Mesodermal cell (in vitro differentiated cells): ENCODE measurements around the gene FRMD4A.

Experiments used
- H3K27ac ChIP-seq: 2 replicates; pipeline ENCODE4 v1.7.0; 2013; ENCODE audit warnings: mild to moderate bottlenecking, low read depth, low read length, moderate library complexity; ENCODE audit not compliant: severe bottlenecking
- H3K36me3 ChIP-seq: 2 replicates; pipeline ENCODE4 v1.7.1; 2013; ENCODE audit warnings: mild to moderate bottlenecking, low read length, moderate library complexity; ENCODE audit not compliant: control insufficient read depth, insufficient read depth
- H3K4me1 ChIP-seq: one replicate; pipeline ENCODE4 v1.7.1; 2013; ENCODE audit warnings: mild to moderate bottlenecking, low read length; ENCODE audit not compliant: insufficient read depth, control insufficient read depth, poor library complexity, severe bottlenecking
- H3K4me3 ChIP-seq: 2 replicates; pipeline ENCODE4 v1.7.0; 2013; ENCODE audit warnings: low read length, control low read depth, mild to moderate bottlenecking; ENCODE audit not compliant: insufficient read depth, poor library complexity, severe bottlenecking; ENCODE audit errors: extremely low read depth
- H3K9me3 ChIP-seq: 2 replicates; pipeline ENCODE4 v1.7.1; 2013; ENCODE audit warnings: mild to moderate bottlenecking, low read length, moderate library complexity; ENCODE audit not compliant: control insufficient read depth
- WGBS, 2 experiments: methylation state at CpG; one replicate each; pipeline ENCODE4 v1.1.5; 2013; ENCODE audit warnings: missing lambda C conversion rate in 2 of 2; ENCODE audit not compliant: insufficient coverage in 2 of 2; 5-methylcytosine and 5-hydroxymethylcytosine counted together

Gene FRMD4A

DNA sequence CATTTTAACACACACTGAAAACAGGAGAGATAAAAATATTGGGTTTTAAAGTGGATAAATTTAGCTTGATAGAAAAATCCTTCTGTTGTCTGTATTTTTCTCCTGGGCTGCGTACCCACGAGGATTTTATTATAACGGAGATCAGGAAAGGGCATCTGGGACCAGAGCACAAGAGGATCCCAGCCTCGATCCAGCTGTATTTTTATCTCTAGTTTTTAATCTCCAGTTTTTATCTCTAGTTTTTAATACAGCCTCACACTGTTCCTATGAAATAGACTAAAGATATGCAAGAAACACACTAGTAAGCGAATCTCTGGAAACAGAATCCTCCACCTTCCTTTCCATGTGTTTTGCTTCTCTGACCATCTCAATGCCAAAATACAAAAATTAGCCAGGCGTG, 295.2 kb downstream of the FRMD4A start:
- Histone ChIP-seq H3K4me1 (no peaks in the 10 kb centered on the region), H3K36me3 (no peaks in the 10 kb centered on the region), H3K9me3 (no peaks in the 10 kb centered on the region), H3K4me3 (no peak overlapping the region), H3K27ac (no peak overlapping the region)
- WGBS, 2 experiments, result 93 to 97% methylated on average over 5 of the region's 6 CpGs

DNA sequence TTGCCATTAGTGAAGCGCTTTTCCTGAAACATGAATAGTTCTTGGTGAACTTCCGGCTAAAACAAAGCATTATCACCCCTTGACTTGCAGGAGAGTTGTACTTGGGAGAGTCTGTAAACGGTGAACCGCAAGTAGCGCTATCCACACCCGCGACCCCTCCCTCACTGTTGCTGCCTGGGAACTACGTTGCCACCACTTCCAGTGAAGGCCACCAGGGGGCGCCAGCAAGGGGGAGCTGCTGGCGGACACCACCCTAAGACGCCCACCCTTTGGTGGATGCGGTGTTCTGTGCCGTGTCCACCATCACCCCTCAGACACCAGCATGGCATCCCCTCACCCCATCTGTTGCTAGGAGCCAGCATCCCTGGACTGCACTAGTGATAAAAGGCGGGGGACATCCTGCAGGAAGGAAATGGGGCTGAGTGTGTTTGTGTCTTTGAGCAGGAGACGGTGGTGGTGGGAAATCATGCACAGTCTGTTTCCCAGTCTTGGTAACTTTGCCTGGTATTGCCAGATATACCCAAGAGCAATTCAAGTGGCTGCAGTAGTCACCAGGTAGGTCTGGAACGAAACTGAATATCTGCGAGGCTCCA, 298.2 kb downstream of the FRMD4A start:
- Histone ChIP-seq H3K36me3 (no peaks in the 10 kb centered on the region), H3K4me3 (no peak overlapping the region), H3K4me1 (no peaks in the 10 kb centered on the region), H3K9me3 (no peaks in the 10 kb centered on the region), H3K27ac (no peak overlapping the region)
- 43 to 47% methylated on average over 13 to 14 of the region's 17 CpGs for WGBS, 2 experiments

DNA sequence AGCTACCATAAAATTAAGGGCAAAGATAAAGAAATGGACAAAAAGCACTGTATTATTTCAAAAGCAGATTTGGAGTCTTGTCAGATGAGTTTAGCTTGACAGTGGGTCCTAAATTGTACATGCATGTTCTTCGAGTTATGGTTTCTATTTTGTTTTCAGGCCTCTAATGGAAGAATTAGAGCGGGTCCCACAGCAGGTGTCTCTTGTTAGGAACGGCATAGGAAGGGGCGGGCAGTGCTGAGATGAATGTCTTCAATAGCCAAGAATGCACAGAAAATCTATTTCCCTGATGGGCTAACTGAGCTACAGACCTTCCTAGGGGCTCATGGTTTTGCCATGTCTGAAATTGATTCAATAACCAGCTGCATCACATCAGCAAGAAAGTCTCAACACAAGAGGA, 304.4 kb downstream of the FRMD4A start:
- Histone ChIP-seq H3K36me3 (no peaks in the 10 kb centered on the region), H3K9me3 (no peaks in the 10 kb centered on the region), H3K4me1 (no peaks in the 10 kb centered on the region), H3K4me3 (no peak overlapping the region), H3K27ac (no peak overlapping the region)
- 81 to 89% methylated on average over 3 to 4 of the region's 4 CpGs for WGBS, 2 experiments

DNA sequence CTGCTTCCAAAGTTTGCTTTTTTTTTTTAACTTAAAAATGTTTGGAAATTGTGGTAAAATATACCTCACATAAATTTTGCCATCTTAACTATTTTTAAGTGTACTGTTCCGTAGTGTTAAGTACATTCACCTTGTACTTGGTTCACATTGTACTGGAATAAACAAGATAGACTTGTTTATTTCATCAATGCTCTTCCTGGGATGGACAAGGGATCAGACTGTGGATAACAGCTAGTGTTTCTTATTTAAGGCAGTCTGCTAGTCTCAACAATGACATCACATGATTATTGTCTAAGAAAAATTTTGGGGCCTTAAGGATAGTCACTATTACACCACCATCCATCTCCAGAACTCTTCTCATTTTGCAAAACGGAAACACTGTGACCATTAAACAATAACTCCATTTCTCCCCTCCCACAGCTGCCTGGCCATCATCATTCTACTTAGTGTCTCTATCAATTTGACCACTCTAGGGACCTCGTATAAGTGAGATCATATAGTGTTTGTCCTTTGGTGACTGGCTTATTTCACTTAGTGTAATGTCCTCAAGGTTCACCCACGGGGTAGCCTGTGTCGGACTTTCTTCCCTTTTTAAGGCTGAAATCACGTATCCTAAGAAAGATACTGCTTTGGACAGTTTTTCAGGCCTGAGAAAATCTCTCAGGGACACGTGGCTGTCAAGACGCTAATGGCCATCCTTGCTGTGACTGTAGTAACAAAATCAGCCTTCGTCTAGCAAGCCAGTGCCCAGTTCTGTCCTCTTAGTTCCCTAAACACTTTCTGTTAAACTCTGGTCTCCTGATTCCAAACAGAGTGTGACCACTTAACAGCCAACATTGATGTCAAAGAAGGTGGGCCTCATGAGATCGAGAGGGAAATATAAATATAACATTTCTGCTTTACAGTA, 305.2 kb downstream of the FRMD4A start:
- 97 to 98% methylated on average over 6 to 8 of the region's 10 CpGs for WGBS, 2 experiments
- no peak overlapping the region for H3K27ac ChIP-seq

DNA sequence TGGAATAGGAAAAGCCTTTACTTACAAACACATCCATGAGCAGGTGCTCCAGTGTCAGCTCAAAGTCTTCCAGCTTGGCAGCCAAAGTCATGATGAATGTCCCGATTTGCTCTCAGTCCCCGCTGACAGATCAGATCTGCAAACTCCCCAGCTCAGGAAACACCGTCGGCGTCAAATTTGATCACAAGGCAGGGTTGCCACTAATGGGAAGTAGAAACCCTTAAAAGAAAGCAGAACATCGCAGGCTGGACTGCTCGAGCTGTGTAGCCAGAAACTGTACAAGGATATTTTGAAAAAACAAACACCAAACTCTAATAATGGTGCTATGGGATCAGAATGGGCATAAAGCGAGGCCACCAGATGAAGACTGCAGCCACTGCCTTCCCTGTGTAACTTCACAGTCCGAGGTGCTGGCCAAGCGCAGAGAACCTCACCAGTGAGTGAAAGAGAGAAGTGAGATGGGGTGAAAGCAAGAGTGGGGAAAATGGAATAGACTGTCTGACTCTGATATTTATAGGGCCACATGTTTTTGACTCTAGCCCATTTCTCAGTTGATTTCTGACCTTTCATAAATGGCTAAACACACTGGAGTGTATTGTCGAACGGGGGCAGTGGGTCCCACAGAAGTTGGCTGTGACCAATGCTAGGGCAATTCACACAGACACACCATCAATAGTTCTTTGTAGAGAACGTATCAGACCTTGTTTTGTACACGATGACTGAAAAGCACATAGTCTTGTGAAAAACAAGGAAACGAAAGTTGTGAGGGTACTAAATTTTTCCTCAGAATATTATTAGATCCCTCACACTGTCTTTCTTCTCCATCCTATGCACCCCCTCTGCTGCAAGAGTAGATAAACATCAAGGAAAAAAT, 306.2 kb downstream of the FRMD4A start:
- H3K27ac ChIP-seq, result peak overlapping the region; percentile 25
- no peaks in the 10 kb centered on the region for H3K36me3 ChIP-seq
- no peaks in the 10 kb centered on the region for H3K4me1 ChIP-seq
- 95 to 100% methylated on average over 9 to 10 of the region's 15 CpGs for WGBS, 2 experiments
- H3K9me3 ChIP-seq, result no peaks in the 10 kb centered on the region
- no peak overlapping the region for H3K4me3 ChIP-seq

More for the DNA sequence above, 305.2 kb downstream of the FRMD4A start:
- H3K36me3 ChIP-seq, result no peaks in the 10 kb centered on the region
- H3K4me3 ChIP-seq, result no peak overlapping the region
- no peaks in the 10 kb centered on the region for H3K4me1 ChIP-seq
- no peaks in the 10 kb centered on the region for H3K9me3 ChIP-seq

DNA sequence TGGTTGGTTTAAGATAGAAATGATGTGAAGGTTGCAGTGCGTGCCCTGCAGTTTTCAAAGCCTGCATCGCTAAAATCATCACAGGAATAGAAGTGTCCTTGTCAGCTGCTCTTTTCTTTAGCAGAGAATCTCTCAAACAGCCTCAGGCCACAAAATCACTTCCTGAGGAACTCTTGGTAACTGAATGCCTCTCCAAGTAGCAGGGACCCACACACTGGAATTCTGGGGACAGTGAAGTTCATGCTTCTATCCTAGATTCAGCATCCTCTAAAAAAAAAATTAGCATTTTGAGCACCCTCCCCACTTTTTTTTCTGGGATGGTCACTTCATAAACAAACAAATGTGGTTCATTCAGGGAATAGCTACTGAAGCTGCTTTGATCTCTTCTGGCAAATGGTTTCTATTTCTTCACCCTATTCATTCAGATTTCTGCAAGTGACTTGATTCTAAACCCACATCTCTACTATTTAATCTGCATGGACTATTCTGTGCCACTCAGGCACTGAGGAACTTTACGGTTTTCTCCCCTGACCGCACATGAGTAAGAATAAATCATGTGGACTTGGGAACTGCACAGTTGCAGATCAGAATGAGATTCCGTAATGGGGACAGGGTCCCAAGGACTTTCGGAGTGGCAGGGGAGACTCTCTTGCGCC, 306.9 kb downstream of the FRMD4A start:
- 94 to 95% methylated on average over 5 to 7 of the region's 7 CpGs for WGBS, 2 experiments
- no peak overlapping the region for H3K4me3 ChIP-seq

DNA sequence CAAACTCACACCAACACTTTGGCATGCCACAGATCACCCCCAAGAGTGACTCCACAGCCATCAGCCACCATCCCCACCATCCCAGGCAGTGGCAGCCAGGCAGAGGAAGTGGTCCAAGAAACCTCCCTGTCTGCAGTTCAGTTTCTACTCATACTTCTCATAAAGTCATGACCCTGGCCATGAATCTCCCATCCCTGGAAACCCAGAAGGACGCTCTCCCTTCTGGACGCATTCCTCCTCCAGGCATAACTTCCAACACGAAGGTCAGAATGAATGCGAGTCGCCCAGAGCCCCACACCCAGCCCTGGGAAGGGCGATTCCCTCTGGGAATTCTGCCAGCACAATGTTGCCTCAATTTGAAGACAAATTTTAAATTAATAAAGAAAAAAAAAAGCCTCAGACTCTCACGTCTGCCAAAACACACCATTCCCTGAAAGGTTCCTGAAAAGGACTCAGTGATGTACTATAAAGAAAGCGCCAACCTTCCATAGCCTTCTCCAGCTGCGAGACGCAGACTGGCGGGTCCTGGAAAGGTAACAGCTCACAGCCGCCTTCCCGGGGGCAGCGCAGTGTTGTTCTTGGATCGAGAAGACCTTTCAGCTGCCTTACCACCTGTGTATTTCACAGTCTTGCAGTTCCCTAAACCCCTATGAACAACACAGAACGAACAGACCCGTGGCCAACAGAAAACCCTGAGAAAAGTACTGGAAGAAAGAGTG, 307.6 kb downstream of the FRMD4A start:
- no peaks in the 10 kb centered on the region for H3K9me3 ChIP-seq
- H3K27ac ChIP-seq, result peak overlapping the region; percentile 0

More for the DNA sequence above, 306.9 kb downstream of the FRMD4A start:
- H3K27ac ChIP-seq, result peak overlapping the region; percentile 25
- H3K9me3 ChIP-seq, result no peaks in the 10 kb centered on the region
- H3K36me3 ChIP-seq, result no peaks in the 10 kb centered on the region
- no peaks in the 10 kb centered on the region for H3K4me1 ChIP-seq

DNA sequence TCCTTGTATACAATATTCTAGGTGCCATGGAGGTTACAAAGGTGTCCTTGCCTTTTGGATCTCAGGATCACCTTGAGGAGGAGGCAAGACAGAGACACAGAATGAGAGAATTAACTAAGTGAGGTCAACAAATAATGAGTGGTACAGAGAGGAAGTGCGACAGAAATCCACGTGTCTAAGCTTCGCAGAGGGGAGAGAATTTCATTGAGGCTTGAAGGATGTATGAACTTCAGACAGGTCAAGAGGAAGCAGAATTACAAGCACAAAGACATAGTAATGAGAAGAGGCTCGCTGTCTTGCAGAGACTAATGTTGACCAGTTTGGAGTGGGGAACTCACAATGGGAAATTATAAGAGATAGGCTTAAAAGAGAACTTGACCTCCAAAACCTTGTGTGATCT, 308.7 kb downstream of the FRMD4A start:
- Histone ChIP-seq H3K9me3 (no peaks in the 10 kb centered on the region), H3K27ac (no peak overlapping the region), H3K4me3 (no peak overlapping the region), H3K4me1 (no peaks in the 10 kb centered on the region), H3K36me3 (no peaks in the 10 kb centered on the region)
- WGBS, 2 experiments, result 72 to 75% methylated on average over 4 of the region's 4 CpGs

More for the DNA sequence above, 307.6 kb downstream of the FRMD4A start:
- Histone ChIP-seq H3K36me3 (no peaks in the 10 kb centered on the region), H3K4me3 (no peak overlapping the region), H3K4me1 (no peaks in the 10 kb centered on the region)
- 81 to 90% methylated on average over 3 to 12 of the region's 17 CpGs for WGBS, 2 experiments

DNA sequence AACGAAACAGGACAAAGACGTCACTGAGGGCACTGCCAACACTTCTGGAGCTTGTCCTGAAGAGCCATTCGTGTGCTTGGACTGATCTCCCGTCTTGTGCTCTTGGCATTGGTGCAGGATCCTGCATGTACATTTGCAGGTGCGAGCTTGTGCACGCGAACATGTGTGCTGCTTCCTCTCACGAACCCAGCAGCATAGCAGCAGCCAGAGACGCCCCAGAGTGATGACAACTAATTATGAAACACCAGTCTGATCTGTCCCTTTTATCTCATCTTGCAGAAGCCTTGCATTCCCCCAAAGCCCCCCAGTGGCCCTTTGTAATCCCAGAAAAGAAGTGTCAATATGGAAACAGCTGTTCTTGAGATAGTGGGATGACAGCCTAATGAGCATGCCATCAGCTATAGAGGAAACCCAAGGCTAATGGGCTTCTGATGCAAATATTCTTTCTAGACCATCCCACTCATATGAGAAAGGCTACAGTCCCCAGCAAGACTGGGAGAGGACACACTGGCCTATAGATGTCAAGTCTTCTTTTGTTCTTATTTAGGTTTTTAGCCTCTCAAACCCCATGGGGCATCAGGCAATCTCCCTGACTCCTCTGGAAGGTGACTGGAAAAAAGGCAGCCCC, 310.6 kb downstream of the FRMD4A start:
- no peaks in the 10 kb centered on the region for H3K4me1 ChIP-seq
- no peaks in the 10 kb centered on the region for H3K9me3 ChIP-seq
- no peaks in the 10 kb centered on the region for H3K36me3 ChIP-seq
- WGBS, 2 experiments, result 83 to 87% methylated on average over 9 of the region's 9 CpGs
- no peak overlapping the region for H3K27ac ChIP-seq
- H3K4me3 ChIP-seq, result no peak overlapping the region
